ENCODE measurements around the gene NOX4.
"Not testable (repeated sequence)": the region's sequence is repeated elsewhere in the genome, so short reads cannot be mapped to it uniquely, and the experiment has no call there.

NOX4 gene

DNA sequence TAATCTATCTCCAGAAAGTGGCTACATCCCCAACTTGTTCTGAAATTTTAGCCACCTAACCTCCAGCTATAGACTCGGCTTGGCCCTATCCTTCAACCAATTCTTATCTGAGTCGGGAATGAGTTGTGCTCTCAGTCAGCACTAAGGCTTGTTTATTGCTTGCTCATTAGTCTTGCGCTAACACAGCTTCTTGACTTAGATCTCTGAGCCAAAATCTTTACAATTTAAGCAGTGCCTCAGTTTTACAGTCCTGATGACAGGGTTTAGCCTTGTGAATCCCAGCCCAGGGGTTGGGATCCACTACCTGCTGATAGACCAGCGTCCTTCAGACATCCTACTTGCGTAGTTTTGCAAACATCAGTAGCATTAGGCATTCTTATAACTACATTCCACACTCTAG, 144.6 kb downstream of the NOX4 start:
- Histone ChIP-seq H3K4me3 (ENCODE audit: low read length) (no peak overlapping the region), H3K9me3 (ENCODE audit: insufficient read depth, low read depth, low read length) (no peaks in the 10 kb centered on the region), H3K27ac (ENCODE audit: low read depth, low read length) (no peak overlapping the region), H3K27me3 (ENCODE audit: insufficient read depth, low read length) (no peaks in the 10 kb centered on the region), H3K36me3 (ENCODE audit: insufficient read depth, low read length) (peaks cover 2% of the 10 kb centered on the region; the same call in 1 of the 2 replicates), H3K4me1 (ENCODE audit: insufficient read depth, low read length) (peaks cover 4% of the 10 kb centered on the region; the same call in 1 of the 2 replicates), H3K9ac (ENCODE audit: low read depth, low read length) (no peak overlapping the region)
- WGBS = 93% methylated on average over 5 of the region's 5 CpGs

DNA sequence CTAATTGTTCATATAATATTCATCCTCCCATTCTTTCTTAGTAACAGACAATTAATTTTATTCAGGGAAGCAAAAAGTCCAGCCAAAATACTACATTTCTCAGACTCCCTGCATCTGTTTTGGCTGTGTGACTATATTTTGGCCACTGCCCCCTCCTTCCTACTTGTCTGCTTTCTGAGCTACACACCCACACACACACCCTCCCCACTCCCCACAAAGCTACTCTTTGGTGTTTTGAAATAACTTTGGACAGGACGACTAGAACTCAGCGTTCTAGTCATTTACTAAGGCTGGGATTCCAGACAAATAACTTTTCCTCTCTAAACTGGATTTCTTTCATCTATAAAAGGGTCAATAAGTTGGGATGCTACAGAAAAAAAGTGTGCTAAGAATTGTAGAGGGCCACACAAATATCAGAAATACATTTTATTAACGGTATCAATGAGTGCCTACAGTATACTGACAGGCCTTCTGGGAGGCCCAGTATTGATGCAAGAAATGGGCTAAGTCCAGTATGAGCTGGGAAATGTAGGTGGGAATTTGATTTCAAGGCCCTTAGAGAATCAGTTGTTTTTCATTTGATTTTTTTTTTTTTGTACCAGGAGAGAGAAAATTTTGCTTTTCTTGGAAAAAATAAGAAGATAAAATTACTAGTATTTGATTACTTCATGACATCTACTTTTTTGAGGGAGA, 148.1 kb downstream of the NOX4 start:
- not testable (repeated sequence) for H3K9ac ChIP-seq (ENCODE audit: low read depth, low read length); H3K36me3 ChIP-seq (ENCODE audit: insufficient read depth, low read length)
- 78% methylated on average over 3 of the region's 3 CpGs for WGBS

DNA sequence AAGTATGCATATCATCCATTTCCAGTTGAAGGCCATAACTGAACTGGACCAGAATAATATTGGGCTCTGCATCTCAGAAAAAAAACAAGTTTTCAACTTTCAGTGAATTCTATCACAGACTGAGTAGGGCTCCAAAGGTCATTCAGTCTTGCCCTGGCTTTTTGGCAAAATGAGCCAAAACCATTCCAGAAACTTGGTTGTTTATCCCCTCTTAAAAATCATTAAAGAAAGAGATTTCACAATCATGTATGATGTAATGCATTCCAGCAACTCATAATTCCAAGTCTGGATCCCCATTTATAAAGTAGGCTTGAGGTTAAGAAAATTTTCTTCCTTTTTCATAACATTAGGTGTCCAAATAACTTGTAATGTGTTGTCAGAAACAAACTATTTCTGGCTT, 150.7 kb downstream of the NOX4 start:
- not testable (repeated sequence) for H3K4me3 ChIP-seq (ENCODE audit: low read length); H3K9ac ChIP-seq (ENCODE audit: low read depth, low read length); H3K36me3 ChIP-seq (ENCODE audit: insufficient read depth, low read length); H3K9me3 ChIP-seq (ENCODE audit: insufficient read depth, low read depth, low read length); H3K4me1 ChIP-seq (ENCODE audit: insufficient read depth, low read length); H3K27ac ChIP-seq (ENCODE audit: low read depth, low read length); H3K27me3 ChIP-seq (ENCODE audit: insufficient read depth, low read length)

More for the DNA sequence above, 148.1 kb downstream of the NOX4 start:
- H3K27ac ChIP-seq (ENCODE audit: low read depth, low read length); H3K4me1 ChIP-seq (ENCODE audit: insufficient read depth, low read length); H3K27me3 ChIP-seq (ENCODE audit: insufficient read depth, low read length); H3K4me3 ChIP-seq (ENCODE audit: low read length); H3K9me3 ChIP-seq (ENCODE audit: insufficient read depth, low read depth, low read length): not testable (repeated sequence)

GRCh38 chr11:89338073-89338472, 153.1 kb downstream of the NOX4 start:
- WGBS = 100% methylated on average over 1 of the region's 2 CpGs
- H3K27me3 ChIP-seq (ENCODE audit: insufficient read depth, low read length); H3K27ac ChIP-seq (ENCODE audit: low read depth, low read length); H3K4me1 ChIP-seq (ENCODE audit: insufficient read depth, low read length); H3K4me3 ChIP-seq (ENCODE audit: low read length); H3K36me3 ChIP-seq (ENCODE audit: insufficient read depth, low read length); H3K9me3 ChIP-seq (ENCODE audit: insufficient read depth, low read depth, low read length); H3K9ac ChIP-seq (ENCODE audit: low read depth, low read length): not testable (repeated sequence)

- not testable (repeated sequence) for H3K36me3 ChIP-seq (ENCODE audit: insufficient read depth, low read length); H3K9ac ChIP-seq (ENCODE audit: low read depth, low read length); H3K27ac ChIP-seq (ENCODE audit: low read depth, low read length); H3K27me3 ChIP-seq (ENCODE audit: insufficient read depth, low read length); H3K4me3 ChIP-seq (ENCODE audit: low read length); H3K9me3 ChIP-seq (ENCODE audit: insufficient read depth, low read depth, low read length); H3K4me1 ChIP-seq (ENCODE audit: insufficient read depth, low read length)
- WGBS = 96% methylated on average over 2 of the region's 4 CpGs
Observed at GRCh38 chr11:89337100-89337650, 154.0 kb downstream of the NOX4 start.

- H3K9ac ChIP-seq (ENCODE audit: low read depth, low read length); H3K27ac ChIP-seq (ENCODE audit: low read depth, low read length); H3K9me3 ChIP-seq (ENCODE audit: insufficient read depth, low read depth, low read length); H3K36me3 ChIP-seq (ENCODE audit: insufficient read depth, low read length); H3K4me3 ChIP-seq (ENCODE audit: low read length); H3K27me3 ChIP-seq (ENCODE audit: insufficient read depth, low read length): not testable (repeated sequence)
- 76% methylated on average over 1 of the region's 1 CpG for WGBS
- H3K4me1 ChIP-seq (ENCODE audit: insufficient read depth, low read length) = peaks cover 11% of the 10 kb centered on the region
Observed at GRCh38 chr11:89333704-89334103, 157.5 kb downstream of the NOX4 start.

DNA sequence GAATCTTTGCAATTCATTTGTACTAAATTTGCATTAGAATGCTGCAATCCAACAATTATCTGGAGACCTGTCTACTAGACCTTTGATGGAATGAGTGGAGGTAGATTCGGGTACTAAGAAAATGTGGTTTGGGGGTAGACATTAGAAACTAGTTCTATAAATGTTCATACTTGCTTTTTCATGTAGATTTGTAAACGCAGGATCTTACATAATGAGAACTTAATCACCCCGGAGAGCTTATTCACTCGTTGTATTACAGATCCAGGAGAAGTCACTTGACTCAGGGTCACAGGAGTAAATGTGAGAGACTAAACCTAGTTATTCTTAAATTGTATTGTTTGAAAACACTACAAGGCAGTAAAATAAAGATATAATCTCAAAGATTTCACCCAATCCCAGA, 159.2 kb downstream of the NOX4 start:
- WGBS = 53% methylated on average over 4 of the region's 4 CpGs
- not testable (repeated sequence) for H3K27me3 ChIP-seq (ENCODE audit: insufficient read depth, low read length); H3K36me3 ChIP-seq (ENCODE audit: insufficient read depth, low read length); H3K9ac ChIP-seq (ENCODE audit: low read depth, low read length); H3K4me3 ChIP-seq (ENCODE audit: low read length); H3K27ac ChIP-seq (ENCODE audit: low read depth, low read length); H3K9me3 ChIP-seq (ENCODE audit: insufficient read depth, low read depth, low read length)
- peaks cover 18% of the 10 kb centered on the region for H3K4me1 ChIP-seq (ENCODE audit: insufficient read depth, low read length)

DNA sequence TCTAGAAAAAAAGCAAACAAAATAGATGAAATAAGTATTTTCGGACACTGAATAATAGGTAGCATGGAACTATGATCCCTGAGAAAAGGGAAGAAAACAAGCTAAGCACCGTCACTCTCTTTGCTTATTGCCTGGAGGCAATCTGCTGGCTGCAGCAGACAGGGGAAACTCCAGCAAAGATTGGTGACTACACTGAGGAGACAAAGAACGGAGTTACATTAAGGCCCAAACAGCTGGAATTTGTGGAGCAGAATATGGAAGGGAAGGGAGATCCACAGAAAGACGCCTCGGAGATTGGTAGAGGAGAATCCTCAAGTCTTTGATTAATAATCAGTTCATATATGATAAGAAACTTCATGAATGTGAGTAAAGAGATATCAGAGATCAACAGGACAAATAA, 163.3 kb downstream of the NOX4 start:
- no peaks in the 10 kb centered on the region for H3K27me3 ChIP-seq (ENCODE audit: insufficient read depth, low read length)
- no peaks in the 10 kb centered on the region; the same call in 1 of the 2 replicates for H3K36me3 ChIP-seq (ENCODE audit: insufficient read depth, low read length)
- no peaks in the 10 kb centered on the region for H3K9me3 ChIP-seq (ENCODE audit: insufficient read depth, low read depth, low read length)
- WGBS = 71% methylated on average over 5 of the region's 5 CpGs
- H3K9ac ChIP-seq (ENCODE audit: low read depth, low read length) = no peak overlapping the region
- H3K27ac ChIP-seq (ENCODE audit: low read depth, low read length) = no peak overlapping the region
- no peak overlapping the region for H3K4me3 ChIP-seq (ENCODE audit: low read length)
- peaks cover 18% of the 10 kb centered on the region for H3K4me1 ChIP-seq (ENCODE audit: insufficient read depth, low read length)

GRCh38 chr11:89321401-89321800, 169.8 kb downstream of the NOX4 start:
- H3K9ac ChIP-seq (ENCODE audit: low read depth, low read length) = no peak overlapping the region
- H3K27me3 ChIP-seq (ENCODE audit: insufficient read depth, low read length) = no peaks in the 10 kb centered on the region
- no peaks in the 10 kb centered on the region for H3K4me1 ChIP-seq (ENCODE audit: insufficient read depth, low read length)
- H3K9me3 ChIP-seq (ENCODE audit: insufficient read depth, low read depth, low read length) = no peaks in the 10 kb centered on the region
- no peak overlapping the region for H3K27ac ChIP-seq (ENCODE audit: low read depth, low read length)
- no peaks in the 10 kb centered on the region for H3K36me3 ChIP-seq (ENCODE audit: insufficient read depth, low read length)
- no peak overlapping the region for H3K4me3 ChIP-seq (ENCODE audit: low read length)
- no CpG with 5 or more reads among the region's 2 CpGs for WGBS

- H3K4me3 ChIP-seq (ENCODE audit: low read length); H3K9me3 ChIP-seq (ENCODE audit: insufficient read depth, low read depth, low read length); H3K4me1 ChIP-seq (ENCODE audit: insufficient read depth, low read length); H3K9ac ChIP-seq (ENCODE audit: low read depth, low read length); H3K36me3 ChIP-seq (ENCODE audit: insufficient read depth, low read length); H3K27ac ChIP-seq (ENCODE audit: low read depth, low read length); H3K27me3 ChIP-seq (ENCODE audit: insufficient read depth, low read length): not testable (repeated sequence)
- 91% methylated on average over 3 of the region's 3 CpGs for WGBS
Observed at GRCh38 chr11:89310607-89311006, 180.6 kb downstream of the NOX4 start.

DNA sequence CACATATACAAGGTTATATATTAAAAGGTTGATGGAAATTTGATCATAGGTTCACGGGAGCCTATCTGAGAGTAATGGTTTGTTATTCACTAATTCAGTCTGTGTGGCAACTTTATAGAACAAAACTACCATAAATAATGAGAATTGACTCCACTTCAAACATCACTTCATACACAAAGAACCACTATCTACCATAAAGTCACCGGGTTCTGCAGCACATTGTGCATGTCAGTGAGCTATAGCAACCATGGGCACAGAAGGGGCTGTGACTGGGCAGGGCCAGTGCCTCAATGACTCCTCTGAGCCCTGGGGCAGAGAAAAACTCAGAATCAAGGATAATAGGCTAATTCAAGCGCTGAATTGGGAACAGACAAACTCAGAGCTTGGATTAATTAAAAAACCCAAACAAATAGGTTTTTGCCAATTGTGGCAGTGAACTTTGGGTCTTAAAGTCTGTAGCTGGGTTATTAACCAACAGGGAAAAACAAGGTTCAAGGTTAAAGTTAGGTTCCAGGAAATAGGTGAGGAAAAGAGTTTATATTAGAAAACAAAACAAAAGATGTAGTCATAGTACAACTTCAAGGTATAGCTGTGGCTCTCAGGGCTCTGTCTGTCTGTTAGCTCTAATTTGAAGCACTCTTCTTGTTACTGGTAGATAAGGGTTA, 181.7 kb downstream of the NOX4 start:
- not testable (repeated sequence) for H3K4me1 ChIP-seq (ENCODE audit: insufficient read depth, low read length); H3K4me3 ChIP-seq (ENCODE audit: low read length); H3K27ac ChIP-seq (ENCODE audit: low read depth, low read length); H3K36me3 ChIP-seq (ENCODE audit: insufficient read depth, low read length); H3K27me3 ChIP-seq (ENCODE audit: insufficient read depth, low read length); H3K9me3 ChIP-seq (ENCODE audit: insufficient read depth, low read depth, low read length); H3K9ac ChIP-seq (ENCODE audit: low read depth, low read length)
- WGBS = 94% methylated on average over 2 of the region's 3 CpGs

Measured in HUES64 (cell line).